Measurements from ENCODE around the gene SULT2B1. TPM values are rescaled to one million over a fixed set of nuclear protein-coding genes. Genes with fewer than 3 reads are reported as not detected.

SULT2B1 gene
- total RNA-seq, 1 donor from 2014 or later, result 14.4 TPM

- Histone ChIP-seq H3K27ac (peak overlapping the region; percentile 18), H3K36me3 (no peaks in the 10 kb centered on the region), H3K9me3 (no peaks in the 10 kb centered on the region), H3K4me1 (peaks cover 5% of the 10 kb centered on the region), H3K27me3 (ENCODE audit: low read depth) (peaks cover 4% of the 10 kb centered on the region), H3K4me3 (no peak overlapping the region)
- DNase-seq (peak; percentile 71), ATAC-seq (peak; percentile 56 to 66)
- intact Hi-C loops (cut with DNase I), result no loop called here
- no peak for TF ChIP-seq CTCF (IDR thresholded peaks at IDR 0.05)
These were observed 6.2 kb downstream of the SULT2B1 start for GRCh38 chr19:48558018-48558684.

- no peak for DNase-seq
- no peak for TF ChIP-seq CTCF (IDR thresholded peaks at IDR 0.05)
- Histone ChIP-seq H3K4me3 (no peak overlapping the region), H3K27me3 (ENCODE audit: low read depth) (peaks cover 4% of the 10 kb centered on the region), H3K4me1 (peaks cover 5% of the 10 kb centered on the region), H3K9me3 (no peaks in the 10 kb centered on the region), H3K27ac (no peak overlapping the region), H3K36me3 (no peaks in the 10 kb centered on the region)
- ATAC-seq, result no peak
- intact Hi-C loops (cut with DNase I), result no loop called here
These were observed 8.1 kb downstream of the SULT2B1 start for GRCh38 chr19:48560095-48560530.

- H3K4me1 ChIP-seq, result peaks cover 5% of the 10 kb centered on the region
- DNase-seq (no peak), ATAC-seq (no peak)
- no peak overlapping the region for H3K27ac ChIP-seq
- TF ChIP-seq CTCF (IDR thresholded peaks at IDR 0.05), result no peak
- no peaks in the 10 kb centered on the region for H3K36me3 ChIP-seq
- H3K27me3 ChIP-seq (ENCODE audit: low read depth), result peaks cover 4% of the 10 kb centered on the region
- intact Hi-C loops (cut with DNase I), result no loop called here
- H3K4me3 ChIP-seq, result no peak overlapping the region
- no peaks in the 10 kb centered on the region for H3K9me3 ChIP-seq
These were observed 9.4 kb downstream of the SULT2B1 start for GRCh38 chr19:48561412-48561811.

- DNase-seq, result no peak
- Histone ChIP-seq H3K4me3 (no peak overlapping the region), H3K27ac (no peak overlapping the region), H3K4me1 (peaks cover 16% of the 10 kb centered on the region), H3K36me3 (no peaks in the 10 kb centered on the region), H3K9me3 (no peaks in the 10 kb centered on the region), H3K27me3 (ENCODE audit: low read depth) (peaks cover 7% of the 10 kb centered on the region)
- intact Hi-C loops (cut with DNase I), result no loop called here
- ATAC-seq, result no peak
- TF ChIP-seq CTCF (IDR thresholded peaks at IDR 0.05), result no peak
These were observed 13.1 kb downstream of the SULT2B1 start for GRCh38 chr19:48565090-48565489.

GRCh38 chr19:48568345-48568886 lies 16.4 kb downstream of the SULT2B1 start:
- peak; percentile 91 to 93 for ATAC-seq
- no peaks in the 10 kb centered on the region for H3K36me3 ChIP-seq
- H3K4me1 ChIP-seq, result peaks cover 16% of the 10 kb centered on the region
- intact Hi-C loops (cut with DNase I), result no loop called here
- TF ChIP-seq CTCF (IDR thresholded peaks at IDR 0.05), result no peak
- peaks cover 7% of the 10 kb centered on the region for H3K27me3 ChIP-seq (ENCODE audit: low read depth)
- DNase-seq, result peak; percentile 85
- peak overlapping the region; percentile 59 for H3K27ac ChIP-seq
- H3K9me3 ChIP-seq, result no peaks in the 10 kb centered on the region
- H3K4me3 ChIP-seq, result no peak overlapping the region
